HG03175 (cell line): ENCODE measurements around the gene ID1.
A peak's percentile ranks its signal among the peaks of the same experiment; 100 is the strongest.
"Not testable (repeated sequence)": the region's sequence is repeated elsewhere in the genome, so short reads cannot be mapped to it uniquely, and the experiment has no call there.

Experiments
- ATAC-seq: cut with Tn5 transposase; IDR thresholded peaks from one replicate; pipeline ENCODE4 v1.9.1; 2021; ENCODE audit warnings: mild to moderate bottlenecking, moderate library complexity; ENCODE audit not compliant: unreplicated experiment

The ID1 gene

DNA sequence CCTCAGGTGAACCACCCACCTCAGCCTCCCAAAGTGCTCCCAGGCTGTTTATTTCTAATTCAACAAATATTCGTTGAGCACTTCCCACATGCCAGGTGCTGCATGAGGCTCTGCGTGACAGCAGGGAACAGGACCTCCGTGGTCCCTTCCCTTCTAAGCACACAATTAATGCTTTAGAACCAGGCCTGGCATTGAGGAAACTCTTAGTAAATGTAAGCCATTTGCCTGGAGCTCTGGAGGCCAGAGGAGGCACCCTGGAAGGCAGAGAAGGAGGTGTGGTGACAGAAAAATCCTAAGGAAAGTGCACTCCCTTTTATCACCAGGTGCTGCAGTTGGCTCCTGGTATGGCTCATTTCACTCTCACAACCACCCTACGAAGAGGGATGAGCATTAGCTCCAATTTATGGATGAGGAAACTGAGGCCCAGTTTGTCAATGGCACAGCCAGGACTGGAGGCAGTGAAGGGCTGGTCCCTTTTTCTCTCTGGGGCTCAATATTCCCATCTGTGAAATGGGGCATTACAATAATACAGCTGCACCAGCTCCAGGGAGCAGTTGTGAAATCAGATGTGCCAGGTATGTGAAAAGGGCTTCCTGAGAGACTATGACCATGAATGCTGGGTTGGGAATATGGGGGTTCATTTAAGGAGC is 8.1 kb upstream of the ID1 start:
- ATAC-seq, result no peak

DNA sequence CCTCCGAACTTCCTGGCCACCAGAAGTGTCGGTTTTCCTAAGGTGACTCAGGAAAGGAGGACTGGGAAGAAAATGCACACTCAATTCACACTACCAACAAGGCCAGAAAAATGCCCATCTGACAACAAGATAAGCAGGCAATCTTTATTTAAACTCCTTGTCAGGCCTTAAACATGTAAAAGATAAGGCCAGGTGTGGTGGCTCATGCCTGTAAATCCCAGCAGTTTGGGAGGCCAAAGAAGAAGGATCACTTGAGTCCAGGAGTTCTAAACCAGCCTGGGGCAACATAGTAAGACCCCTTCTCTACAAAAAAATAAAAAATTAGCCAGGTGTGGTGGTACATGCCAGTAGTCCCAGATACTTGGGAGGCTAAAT is 7.6 kb upstream of the ID1 start:
- ATAC-seq, result no peak

DNA sequence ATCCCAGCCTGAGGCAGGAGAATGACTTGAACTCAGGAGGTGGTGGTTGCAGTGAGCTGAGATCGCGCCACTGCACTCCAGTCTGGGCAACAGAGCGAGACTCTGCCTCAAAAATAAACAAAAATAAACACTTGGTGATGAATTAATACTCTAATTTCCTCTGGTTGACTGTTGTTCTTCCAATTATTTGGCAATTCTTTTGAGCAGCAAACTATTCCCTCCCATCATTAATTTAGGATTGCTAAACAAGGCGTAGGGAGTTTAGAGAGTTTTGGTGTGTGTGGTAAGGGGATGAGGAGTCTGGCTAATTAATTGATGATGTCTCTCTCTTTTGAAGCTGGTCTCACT is 2.7 kb upstream of the ID1 start:
- no peak for ATAC-seq

DNA sequence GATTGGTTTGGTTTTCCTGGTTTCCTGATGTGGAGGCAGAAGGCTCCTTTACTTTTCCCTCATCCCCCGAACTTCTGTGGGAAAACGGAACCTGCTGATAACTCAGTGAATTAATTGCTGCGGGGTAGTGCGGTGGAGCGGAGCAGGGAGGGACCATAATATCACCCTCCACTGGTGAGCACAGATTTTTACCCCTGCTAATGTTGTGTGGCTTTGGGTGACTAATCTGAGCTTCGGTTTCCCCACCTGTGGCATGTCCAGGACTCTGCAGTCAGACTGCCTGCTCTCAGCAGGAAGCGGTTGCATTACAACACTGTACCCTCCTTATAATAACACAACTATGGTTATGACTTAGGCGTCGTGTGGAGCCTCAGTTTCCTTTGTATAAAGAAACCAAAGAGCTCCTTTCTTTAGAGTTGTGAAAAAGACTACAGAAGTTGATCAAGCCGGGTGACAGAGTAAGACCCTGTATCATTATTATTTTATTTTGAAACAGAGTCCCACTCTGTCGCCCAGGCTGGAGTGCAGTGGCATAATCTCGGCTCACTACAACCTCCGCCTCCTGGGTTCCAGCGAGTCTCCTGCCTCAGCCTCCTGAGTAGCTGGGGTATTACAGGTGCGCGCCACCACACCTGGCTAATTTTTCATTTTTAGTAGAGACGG is 2.2 kb upstream of the ID1 start:
- ATAC-seq, result peak; percentile 69

DNA sequence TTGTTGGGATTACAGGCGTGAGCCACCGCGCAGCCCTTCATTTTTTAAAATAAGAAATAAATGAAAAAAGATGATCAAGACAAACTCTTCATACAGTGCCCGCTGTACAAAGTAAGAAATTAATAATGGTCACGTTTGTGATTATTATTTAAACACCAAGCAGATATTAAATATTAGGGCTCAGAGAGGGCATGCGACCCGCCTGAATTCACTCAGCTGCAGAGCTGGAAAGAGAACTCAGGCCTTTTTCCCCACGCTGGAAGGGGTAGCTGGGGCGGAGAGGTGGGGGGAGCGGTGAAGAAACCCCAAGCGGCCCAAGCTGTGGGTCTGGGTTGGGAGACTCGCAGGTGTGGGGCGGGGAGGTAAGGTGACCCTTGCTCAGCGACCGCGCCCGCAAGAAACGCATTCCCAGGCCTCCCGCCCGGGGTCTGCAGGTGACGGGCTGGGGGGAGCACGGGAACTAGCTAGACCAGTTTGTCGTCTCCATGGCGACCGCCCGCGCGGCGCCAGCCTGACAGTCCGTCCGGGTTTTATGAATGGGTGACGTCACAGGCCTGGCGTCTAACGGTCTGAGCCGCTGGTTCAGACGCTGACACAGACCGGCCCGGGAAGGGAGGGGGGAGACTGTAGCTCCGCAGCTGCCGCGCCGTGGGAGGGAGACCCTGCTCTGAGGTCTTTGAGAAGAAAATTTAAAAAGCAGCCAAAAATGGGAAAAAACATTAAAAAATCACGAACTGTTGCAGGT is 1.1 kb upstream of the ID1 start:
- no peak for ATAC-seq

DNA sequence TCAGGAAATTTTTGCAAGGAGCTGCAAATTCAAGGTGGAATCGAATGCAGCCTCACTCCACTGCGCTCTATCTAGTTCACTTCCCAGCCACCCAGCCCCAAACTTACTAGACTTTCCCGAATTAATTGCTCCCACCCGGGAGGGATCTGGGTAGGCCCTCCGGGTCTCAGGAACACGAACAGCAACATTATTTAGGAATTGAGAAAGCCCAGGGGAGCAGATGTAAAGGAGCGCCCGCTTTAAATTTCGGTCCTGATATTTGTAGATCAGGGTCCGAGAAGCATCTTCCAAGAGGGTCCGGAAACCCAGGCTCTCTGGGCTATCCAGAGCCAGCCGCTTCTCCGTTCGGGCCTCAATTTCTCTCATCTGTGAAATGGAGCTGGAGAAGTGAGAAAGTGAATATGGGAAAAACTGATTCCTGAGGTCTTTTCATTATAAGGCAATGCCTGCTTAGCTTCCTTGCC is 490 bp upstream of the ID1 start:
- ATAC-seq, result no peak

DNA sequence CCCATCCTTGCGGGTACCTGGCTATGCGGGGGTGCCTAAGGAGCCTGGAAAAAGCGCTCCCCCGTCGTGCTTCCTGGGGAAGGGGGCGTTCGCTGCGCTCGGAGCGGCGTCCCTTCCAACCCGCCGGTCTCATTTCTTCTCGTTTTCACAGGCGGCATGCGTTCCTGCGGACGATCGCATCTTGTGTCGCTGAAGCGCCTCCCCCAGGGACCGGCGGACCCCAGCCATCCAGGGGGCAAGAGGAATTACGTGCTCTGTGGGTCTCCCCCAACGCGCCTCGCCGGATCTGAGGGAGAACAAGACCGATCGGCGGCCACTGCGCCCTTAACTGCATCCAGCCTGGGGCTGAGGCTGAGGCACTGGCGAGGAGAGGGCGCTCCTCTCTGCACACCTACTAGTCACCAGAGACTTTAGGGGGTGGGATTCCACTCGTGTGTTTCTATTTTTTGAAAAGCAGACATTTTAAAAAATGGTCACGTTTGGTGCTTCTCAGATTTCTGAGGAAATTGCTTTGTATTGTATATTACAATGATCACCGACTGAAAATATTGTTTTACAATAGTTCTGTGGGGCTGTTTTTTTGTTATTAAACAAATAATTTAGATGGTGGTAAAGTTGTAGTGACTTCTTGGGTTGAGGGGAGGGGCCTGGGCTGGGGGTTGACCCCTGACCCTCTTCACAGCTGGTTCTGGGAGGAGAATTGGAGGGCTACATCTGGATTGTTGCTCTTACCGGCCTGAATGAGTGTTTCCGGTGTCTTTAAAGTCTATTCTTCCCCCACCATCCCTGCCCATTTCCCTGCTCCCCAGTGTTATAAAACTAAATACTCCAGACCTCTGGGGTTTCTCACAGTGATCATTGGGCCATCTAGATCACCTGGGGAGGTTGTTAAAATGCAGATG is 1.1 kb downstream of the ID1 start:
- ATAC-seq, result no peak

DNA sequence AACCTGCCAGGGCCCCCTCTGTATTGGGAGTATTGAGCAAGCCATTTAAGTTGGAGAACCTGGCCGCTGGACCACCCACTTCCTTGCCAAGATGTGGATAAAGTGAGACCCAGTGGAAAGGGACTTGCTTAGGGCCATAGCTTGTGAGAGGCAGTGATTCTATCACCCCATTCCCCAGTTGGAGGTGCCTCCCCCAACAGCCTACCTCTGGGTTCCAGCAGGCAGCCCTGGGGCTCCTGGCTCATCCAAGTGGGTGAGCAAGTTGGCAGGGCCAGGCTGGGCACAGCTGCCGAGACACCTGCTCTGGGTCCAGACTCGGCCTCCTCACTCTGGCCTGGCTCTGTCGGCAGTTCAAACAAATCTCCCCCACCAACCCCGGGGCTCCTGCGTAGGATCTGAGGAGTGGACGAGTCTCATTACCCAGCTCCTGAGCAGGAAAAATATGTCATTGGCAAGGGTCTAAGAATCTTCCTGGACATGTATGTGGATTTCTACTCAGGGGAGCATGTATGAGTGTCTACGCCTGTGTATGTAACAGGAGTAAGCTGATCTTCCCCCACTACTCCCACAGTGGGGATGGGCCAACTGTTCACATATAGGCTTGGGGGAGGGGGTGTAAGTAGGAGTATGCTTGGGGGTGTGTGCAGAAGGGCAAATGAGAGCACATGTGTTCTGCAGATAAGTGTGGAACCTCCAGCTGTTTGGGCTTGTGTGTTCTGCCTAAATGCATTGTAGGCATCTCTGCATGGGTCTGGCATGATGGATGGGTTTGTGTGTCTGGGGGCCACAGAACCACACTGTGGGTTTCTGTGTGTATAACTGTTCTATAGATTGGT is 1.9 kb downstream of the ID1 start:
- ATAC-seq, result no peak

DNA sequence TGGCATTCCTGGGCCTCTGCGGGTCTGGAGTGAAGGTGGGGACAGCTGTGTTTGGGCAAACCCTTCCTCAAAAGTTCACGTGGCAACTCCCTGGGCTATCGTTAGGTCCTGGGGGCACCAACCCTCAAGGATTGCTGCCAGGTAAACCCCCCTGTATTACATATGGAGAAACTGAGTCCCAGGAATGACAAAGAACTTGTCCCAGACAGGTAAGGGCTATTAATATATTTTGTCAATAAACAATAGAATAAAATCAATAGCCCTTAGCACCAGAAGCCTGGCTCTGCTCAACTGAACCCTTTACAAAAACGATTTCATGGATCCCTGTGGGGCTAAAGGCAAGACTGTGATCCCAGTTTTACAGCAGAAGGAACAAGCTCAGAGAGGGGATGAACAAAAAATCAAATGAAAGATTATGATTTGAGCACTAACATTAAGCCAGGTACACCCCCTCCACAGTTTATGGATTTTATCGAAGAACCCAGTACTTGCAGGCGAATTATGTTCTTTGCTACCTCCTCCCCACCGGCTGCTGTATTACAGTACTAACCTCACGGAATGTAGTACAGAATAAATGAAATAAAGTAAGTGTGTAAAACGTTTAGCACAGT is 2.7 kb downstream of the ID1 start:
- ATAC-seq, result no peak

DNA sequence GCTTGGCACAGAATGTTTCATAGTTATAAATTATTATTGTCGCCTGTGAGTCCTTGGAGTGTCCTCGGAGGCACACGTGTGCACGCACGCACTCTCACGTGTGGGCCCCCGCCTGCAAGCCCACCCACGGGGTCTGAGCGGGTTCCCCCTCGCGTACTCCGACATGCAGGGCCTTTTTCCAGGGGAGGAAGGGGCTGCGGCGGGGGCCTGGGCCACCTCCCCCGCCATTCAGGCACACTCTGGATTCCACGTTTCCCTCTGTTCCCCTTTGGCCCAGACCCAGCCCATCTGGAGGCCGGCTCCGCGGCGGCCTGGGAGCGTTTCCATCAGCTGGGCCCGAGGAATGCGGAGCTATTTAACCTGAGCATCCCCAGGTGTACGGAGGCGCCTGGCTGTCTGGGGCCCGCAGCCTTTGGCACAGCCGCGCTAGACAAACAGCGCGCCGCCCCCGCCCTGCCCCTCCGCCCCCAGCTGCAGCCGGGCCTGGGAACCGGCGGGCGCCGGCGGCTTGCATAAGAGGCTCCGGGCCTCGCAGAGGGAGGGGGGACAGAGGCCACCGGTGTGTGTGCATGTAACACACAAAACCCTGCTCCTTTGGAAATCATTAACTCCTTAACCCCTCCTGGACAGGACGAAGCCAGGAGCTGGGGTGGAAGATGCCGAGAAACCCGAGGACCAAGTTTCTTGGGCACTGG is 3.3 kb downstream of the ID1 start:
- ATAC-seq, result no peak

DNA sequence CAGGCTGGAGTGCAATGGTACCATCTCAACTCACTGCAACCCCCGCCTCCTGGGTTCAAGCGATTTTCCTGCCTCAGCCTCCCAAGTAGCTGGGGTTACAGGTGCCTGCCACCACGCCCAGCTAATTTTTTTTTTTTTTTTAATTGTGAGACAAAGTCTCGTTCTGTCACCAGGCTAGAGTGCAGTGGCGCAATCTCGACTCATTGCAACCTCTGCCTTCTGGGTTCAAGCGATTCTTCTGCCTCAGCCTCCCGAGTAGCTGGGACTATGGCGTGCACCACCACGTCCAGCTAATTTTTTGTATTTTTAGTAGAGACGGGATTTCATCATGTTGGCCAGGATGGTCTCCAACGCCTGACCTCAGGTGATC is 7.2 kb downstream of the ID1 start:
- ATAC-seq, result not testable (repeated sequence)

DNA sequence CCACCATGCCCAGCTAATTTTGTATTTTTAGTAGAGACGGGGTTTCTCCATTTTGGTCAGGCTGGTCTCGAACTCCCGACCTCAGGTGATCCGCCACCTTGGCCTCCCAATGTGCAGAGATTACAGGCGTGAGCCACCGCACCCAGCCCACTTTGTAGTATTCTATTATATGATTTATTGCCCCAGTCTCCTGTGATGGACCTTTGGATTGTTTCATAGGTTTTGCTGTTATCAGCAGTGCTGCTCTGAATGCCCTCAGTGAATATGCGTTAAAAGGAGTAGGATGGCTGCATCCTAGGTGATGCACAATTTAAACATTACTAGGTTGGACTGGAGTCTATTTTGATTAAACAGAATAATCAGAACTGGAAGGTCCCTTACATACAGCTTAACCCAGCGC is 10.3 kb downstream of the ID1 start:
- ATAC-seq, result no peak

DNA sequence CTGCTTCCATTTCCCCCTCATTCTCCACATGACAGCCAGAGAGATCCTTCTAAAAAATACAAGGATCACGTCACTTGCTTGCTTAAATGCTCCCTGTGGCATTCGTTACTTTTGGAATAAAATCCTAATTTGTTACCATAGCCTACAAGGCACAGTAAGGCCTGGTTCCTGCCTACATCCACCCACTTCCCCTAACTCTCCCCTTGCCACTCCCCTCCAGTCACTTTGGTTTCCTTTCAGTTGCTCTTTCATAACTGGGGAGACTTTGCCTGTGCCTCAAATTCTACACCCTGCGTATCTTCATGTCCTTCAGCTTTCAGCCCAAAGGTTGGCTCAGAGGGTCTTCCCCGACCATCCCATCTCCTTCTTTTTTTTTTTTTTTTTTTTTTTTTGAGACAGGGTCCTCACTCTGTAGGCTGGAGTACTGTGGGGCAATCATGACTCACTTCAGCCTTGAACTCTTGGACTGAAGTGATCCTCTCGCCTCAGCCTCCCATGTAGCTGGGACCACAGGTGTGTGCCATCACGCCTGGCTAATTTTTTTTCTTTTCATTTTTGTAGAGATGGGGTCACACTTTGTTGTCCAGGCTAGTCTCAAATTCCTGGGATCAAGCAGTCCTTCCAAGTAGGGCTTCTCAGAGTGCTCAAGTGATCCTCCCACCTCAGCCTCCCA is 12.5 kb downstream of the ID1 start:
- ATAC-seq, result no peak

DNA sequence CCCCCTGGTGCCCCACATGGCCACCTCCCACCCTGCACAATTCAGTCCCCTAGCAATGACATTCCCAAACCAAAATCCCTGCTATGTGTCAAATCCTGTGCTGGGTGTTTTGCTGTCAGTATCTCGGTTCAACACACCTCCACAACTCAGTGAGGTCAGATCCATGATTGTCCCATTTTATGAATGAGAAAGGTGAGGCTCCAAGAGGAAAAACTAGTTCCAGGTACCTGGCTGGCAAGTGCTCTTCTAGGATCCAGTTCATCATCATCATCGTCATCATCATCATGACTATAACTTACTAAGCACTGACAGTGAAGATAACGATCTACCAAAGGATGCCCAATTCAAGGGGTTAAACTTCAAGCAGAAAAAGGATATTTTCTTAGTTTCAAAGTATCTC is 15.2 kb downstream of the ID1 start:
- no peak for ATAC-seq

DNA sequence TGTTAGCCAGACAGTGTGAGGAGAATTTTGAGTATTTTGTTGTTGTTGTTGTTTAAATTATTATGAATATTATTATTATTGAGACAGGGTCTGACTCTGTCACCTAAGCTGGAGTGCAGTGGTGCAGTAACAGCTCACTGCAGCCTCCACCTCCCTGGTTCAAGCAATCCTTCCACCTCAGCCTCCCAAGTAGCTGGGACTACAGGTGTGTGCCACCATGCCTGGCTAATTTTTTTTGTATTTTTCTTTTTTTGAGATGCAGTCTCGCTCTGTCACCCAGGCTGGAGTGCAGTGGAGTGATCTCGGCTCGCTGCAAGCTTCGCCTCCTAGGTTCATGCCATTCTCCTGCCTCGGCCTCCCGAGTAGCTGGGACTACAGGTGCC is 18.0 kb downstream of the ID1 start:
- ATAC-seq, result not testable (repeated sequence)

DNA sequence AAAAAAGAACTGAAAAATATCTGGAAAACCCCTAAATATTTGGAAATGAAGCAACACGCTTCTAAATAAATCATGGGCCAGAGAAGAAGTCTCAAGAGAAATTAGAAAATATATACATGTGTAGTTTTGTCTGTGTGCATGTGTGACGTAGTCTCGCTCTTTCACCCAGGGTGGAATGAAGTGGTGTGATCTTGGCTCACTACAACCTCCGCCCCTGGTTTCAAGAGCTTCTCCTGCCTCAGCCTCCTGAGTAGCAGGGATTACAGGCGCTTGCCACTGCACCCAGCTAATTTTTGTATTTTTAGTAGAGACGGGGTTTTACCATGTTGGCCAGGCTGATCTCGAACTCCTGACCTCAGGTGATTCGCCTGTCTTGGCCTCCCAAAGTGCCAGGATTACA is 21.4 kb downstream of the ID1 start:
- not testable (repeated sequence) for ATAC-seq

DNA sequence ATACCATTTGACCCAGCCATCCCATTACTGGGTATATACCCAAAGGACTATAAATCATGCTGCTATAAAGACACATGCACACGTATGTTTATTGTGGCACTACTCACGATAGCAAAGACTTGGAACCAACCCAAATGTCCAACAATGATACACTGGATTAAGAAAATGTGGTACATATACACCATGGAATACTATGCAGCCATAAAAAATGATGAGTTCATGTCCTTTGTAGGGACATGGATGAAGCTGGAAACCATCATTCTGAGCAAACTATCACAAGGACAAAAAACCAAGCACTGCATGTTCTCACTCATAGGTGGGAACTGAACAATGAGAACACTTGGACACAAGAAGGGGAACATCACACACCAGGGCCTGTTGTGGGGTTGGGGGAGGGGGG is 23.0 kb downstream of the ID1 start:
- not testable (repeated sequence) for ATAC-seq

DNA sequence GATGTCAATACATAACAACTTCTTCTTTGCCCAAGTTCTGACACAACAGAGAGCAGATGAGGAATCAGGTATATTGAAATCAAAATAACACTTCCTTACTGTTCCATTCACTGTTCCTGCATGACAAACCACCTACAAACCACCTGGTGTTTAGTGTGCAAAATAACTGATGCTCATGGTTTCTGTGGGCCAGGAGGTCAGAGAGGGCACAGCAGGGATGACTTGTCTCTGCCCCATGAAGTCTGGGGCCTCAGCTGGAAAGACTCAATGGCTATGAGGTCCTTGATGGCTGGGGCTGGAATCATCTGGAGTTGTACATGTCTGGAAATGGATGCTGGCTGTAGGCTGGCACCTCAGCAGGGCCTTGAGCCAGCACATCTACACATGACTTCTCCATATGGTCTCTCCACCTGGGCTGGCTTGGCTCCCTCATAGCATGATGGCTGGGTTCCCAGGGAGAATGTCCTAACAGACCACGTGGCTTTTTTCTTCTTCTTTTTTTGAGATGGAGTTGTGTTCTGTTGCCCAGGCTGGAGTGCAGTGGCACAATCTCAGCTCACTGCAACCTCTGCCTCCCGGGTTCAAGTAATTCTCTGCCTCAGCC is 25.2 kb downstream of the ID1 start:
- ATAC-seq, result no peak
